HS-27A (cell line): ENCODE results near the gene RTP5.

Experiments used
- DNase-seq: peaks from one replicate; pipeline ENCODE4 v3.0.0-alpha.2; 2012; ENCODE audit warnings: low read depth, missing footprints

The RTP5 gene

DNA sequence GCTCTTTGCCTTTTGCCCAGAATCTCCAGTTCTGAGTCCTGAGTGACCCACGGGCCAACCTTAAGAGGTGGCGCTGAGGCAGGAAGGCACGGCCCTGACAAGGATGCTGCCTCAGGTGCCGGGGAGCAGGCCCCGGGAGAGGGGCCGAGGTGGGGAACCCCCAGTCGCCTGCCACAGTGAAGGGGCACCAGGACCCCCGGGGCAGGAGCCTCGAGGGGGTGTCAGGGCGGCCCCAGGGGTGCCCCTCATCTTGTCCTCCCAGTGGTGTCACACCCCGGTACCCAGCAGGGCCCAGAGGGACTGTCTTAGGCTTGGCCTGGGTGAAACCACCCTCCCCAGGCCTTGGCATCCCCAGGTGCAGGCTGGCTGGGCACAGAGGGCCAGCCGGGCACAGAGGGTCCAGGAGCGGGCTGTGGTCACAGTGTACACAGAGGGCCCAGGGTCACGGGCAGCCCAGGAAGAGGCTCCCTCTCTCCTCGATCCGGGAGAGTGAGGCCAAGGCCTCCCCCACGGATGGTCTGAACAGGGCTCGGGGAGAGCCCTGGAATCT is 11.9 kb upstream of the RTP5 start:
- no peak for DNase-seq

DNA sequence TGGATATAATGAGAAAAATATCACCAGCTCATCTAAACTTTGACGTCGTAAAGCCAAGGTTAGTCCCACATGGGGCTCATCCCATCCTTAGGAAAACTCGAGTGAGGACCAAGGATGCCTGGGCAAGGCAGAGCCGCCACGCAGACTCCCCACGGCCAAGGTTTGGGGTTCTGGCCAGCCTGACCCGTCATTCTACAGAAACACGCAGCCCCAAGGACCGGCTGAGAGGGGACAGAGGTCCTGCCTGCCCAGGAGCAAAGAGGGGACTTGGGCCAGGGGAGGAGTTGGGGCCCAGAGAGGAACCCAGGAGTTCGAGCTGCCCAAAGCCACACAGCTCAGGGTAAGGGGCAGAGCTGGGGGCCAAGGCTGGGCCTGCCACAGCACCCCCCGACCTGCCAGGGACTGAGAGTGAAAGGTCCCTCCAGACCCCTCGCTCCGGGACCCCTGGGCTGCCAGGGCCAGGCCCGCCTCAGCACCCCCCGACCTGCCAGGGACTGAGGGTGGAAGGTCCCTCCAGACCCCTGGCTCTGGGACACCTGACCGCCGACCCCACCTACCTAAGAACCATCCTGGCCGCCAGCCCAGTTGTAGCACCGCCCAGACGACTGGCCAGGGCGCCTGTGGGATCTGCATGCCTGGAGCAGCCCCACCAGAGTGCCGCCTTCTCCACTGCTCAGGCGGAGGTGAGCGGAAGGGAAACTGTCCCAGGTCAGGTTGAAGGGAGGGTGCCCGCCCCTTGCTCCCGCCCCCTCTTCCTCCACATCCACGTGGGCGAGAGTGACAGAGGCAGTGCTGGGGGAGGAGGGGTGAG is 11.1 kb upstream of the RTP5 start, which contains the start of gene PDCD1:
Gene PDCD1 (minus strand): TSS at position 689 of the 811 bp plus-strand sequence. CDS start 56 bp downstream, at position 633.
- DNase-seq: no peak

DNA sequence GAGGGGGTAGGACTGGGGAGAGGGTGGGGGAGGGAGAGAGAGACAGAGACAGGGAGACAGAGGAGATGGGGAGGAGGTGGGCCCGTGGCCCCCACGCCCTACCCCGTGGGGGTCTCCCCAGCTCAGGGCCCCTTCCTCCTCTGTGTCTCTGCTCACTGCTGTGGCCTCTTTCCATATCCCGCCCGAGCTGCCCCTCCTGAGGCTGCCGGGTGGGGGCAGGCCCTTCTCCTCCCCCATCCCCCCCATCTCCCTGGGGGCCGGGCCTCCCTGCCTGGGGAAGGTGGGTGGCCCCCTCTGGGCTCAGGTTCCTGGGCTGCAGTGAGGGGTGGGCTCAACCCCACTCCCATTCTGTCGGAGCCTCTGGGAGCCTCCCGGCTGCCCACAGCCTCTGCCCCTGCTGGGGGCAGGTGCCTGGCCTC is 10.5 kb upstream of the RTP5 start:
- DNase-seq: no peak

DNA sequence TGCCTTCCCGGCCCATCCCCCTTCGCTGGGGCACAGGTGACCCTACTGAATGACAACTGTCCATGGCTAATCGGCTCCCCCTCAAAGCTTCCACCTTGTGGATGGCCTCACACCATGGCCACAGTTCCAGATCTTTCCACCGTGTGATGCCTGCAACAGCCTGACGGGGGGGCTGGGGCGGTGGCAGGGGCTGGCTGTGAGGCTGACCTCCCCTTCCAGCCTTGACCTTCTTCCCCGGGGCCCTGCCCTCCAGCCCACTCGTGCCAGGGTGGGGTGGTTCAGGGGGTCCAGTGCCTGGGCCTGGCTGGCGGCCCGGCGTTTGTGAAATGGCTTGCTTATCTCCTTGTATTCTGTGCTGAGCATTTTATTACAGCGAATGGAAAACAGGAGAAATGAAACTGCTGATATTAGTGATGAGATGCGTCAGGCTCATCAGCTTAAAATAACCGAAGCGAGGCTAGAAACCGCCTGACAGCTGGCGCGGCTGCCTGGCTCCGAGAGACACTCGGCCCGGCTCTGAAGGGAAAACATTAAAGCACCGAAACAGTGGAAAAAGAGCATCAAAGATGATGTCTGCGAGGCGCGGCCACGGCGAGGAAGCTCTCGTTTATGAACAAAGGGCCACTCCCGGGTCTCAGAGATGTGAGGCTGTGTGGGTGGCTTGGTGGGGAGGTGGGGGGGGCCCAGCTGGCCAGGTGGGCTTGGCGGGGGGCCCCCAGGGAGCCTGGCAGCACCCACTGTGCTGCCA is 9.9 kb upstream of the RTP5 start:
- no peak for DNase-seq

DNA sequence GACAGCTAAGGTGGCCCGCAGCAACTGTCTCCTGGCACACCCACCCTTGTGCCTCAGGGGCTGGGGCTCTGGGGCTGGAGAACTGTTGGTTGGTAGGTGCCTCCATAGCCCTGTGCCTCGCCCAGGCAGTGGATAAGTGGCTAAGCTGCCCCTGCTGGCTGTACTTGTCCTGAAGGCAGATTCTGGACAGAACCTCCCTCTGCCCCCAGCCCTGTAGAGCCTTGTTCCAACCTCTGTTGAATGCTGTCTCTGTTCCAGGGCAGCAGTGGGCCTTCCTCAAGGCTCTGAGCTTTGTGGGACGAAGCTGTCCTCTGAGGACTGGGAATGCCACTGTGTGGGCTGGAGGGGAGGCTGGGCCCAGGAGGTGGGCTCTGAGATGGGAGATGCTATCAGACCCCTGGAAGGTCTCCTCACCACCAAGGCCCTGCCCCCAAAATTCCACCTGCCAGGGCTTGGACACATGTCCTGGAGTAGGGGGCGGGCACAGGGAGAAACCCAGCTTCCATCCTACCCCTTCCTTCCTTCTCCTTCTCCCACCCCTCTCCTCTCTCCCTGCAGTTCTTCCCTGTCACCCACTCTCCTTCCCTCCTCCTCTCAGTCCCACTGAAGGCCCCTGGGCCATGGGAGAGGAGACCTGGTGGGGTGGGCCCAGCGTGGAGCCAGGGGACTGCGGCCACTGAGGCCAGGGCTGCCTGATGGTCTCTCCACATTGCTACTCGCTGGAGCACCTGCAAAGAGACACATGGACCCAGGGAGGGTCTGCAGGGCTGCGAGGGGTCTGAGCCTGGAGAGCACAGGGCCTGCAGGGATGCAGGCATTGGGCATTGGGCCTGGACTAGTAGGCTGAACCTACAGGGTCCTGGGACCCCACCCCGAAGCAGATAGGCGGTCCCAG is 9.1 kb upstream of the RTP5 start:
- DNase-seq: no peak

DNA sequence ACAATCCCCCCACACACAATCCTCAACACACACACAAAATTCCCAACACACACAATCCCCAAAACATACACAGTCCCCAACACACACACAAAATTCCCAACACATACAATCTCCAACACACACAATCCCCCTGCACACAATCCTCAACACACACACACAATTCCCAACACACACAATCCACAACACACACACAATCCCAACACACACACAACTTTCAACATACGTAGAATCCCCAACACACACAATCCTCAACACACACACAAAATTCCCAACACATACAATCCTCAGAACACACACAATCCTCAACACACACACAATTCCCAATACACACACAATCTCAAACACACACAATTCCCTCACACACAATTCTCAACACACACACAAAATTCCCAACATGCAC is 8.3 kb upstream of the RTP5 start:
- no peak for DNase-seq

DNA sequence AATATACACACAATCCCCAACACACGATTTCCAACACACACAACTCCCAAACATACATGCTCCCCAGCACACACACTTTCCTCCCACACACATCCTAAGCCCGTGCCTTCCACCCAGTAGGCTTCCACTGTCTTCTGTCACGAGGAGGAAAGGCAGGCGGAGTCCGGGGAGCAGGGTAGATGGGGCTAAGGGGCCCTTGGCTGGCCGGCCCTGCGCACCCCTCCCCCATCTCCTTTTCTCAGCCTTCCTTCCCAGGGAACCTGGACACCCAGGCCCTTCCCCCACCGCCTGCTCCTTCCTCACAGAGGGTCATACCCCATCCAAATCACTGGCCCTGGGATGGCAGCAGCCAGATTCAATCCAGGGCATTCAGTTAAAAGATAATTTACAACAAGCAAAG is 7.4 kb upstream of the RTP5 start:
- no peak for DNase-seq

DNA sequence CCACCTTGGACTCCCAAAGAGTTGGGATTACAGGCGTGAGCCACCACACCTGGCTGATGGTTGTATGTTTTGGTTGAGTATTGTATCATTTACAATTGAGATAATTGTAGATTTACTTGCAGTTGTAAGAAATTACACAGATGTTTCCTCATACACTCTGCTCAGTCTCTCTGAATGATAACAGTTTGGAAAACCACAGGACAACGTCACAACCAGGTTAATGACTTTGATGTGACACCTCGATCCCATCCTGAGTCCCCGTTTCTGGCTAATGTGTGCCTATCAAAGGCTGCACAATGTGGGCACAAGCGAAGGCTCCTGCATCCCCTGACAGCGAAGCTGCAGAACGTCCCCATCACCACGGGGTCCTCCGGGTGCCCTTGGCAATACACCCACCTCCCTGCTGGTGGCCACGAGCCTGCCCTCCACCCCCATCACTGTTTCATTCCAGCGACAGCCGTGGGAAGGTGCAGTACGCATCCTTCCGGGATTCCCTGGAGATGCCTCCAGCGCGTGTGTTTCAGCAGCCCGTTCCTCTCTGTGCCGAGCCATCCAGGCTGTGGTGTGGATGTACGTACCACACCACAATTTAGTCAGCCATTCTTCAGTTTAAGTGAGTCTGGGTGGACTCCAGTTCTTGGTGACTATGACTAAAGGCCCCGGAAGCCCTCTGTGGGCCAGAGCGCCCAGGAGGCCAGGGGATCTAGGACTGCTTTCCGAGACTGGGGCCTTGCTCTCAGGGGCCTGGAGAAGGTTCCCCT is 6.6 kb upstream of the RTP5 start:
- DNase-seq: no peak

DNA sequence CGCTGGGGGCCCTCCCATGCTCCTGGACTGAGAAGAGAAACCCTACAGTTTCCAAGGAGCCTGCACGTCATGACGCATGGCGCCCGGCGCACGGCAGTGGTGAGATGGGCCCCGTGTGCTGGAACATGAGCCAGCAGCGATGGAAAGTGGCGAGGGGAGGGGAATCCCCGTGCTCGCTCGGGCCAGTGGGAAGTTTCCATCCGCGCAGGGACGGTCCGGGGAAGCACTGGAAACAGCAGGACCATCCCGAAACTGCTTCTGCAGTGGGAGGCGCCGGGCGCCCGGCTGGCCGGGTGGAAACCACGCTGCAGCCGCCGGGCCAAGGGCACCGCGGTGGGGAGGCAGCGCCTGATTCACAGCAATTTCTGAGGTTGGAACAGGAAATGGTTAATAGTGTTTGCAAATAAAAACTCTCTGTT is 6.0 kb upstream of the RTP5 start:
- DNase-seq: no peak

DNA sequence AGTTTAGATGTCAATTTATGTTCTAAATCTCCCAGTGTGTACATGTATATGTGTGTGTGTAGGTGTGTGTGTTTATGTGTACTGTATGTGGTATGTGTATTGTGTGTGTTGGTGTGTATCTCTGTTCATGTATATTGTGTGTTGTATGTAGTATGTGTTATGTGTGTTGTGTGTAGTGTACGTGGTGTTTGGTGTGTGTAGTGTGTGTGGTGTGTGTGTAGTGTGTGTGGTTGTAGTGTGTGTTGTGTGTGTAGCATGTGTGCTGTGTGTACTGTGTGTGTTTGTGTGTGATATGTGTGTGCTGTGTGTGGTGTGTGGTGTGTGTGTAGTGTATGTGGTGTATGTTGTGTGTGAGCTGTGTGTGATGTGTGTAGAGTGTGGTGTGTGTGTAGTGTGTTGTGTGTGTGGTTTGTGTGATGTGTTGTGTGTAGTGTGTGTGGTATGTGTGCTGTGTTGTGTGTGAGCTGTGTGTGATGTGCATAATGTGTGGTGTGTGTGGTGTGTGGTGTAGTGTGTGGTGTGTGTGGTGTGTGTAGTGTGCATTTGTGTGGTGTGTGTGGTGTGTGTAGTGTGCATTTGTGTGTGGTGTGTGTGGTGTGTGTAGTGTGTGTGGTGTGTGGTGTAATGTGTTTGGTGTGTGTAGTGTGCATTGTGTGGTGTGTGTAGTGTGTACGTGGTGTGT is 5.2 kb upstream of the RTP5 start:
- DNase-seq: no peak

DNA sequence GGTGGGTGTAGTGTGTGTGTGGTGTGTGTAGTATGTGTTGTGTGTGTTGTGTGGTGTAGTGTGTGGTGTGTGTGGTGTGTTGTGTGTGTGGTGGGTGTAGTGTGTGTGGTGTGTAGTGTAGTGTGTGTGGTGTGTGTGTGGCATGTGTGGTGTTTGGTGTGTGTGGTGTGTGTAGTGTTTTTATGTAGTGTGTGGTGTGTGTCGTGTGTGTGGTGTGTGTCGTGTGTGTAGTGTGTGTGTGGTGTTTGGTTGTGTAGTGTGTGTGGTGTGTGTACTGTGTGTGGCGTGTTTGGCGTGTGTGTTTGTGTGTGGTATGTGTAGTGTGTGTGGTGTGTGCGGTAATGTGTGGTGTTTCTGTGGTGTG is 4.7 kb upstream of the RTP5 start:
- no peak for DNase-seq

DNA sequence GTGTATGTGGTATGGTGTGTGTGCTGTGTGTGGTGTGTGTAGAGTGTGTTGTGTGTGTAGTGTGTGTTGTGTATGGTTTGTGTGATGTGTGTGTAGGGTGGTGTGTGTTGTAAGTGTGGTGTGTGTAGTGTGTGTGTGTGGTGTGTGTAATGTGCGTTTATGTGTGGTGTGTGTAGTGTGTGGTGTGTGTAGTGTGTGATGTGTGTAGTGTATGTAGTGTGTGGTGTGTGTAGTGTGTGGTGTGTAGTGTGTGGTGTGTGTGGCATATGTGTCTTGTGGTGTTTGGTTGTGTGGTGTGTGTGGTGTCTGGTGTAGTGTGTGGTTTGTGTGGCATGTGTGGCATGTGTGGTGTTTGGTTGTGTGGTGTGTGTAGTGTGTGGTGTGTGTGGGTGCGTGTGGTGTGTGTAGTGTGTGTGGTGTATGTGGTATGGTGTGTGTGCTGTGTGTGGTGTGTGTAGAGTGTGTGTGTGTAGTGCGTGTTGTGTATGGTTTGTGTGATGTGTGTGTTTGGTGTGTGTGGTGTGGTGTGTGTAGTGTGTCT is 4.0 kb upstream of the RTP5 start:
- no peak for DNase-seq

DNA sequence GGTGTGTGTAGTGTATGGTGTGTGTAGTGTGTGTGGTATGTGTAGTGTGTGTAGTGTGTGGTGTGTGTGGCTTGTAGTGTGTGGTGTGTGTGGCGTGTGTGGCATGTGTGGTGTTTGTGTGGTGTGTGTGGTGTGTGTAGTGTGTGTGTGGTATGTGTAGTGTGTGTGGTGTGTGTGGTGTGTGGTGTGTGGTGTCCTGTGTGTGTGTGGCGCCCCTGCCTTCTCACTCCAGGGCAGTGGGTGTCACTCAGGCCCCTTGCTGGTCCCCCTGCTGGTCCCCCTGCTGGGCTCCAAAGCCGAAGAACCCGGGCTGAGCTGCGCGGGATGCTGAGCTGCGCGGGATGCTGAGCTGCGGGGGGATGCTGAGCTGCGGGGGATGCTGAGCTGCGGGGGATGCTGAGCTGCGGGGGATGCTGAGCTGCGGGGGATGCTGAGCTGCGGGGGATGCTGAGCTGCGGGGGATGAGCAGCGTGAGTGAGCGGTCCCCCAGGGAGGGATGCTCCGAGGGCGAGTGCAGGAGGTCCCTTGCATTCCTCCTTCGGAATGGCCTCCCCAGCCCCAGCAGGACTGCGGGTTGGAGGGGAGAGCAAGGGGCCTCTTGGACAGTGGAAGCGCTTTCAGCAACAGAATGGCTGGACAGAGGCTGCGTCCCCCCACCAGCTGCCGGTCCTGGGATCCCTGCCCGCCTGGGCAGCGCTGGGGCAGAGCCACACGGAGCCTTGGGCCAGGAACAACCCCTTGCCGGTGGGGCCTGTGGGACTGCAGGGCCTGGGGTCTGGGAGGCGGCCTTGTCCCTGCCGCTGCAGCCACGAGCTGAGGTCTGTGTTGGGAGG is 3.4 kb upstream of the RTP5 start:
- no peak for DNase-seq

DNA sequence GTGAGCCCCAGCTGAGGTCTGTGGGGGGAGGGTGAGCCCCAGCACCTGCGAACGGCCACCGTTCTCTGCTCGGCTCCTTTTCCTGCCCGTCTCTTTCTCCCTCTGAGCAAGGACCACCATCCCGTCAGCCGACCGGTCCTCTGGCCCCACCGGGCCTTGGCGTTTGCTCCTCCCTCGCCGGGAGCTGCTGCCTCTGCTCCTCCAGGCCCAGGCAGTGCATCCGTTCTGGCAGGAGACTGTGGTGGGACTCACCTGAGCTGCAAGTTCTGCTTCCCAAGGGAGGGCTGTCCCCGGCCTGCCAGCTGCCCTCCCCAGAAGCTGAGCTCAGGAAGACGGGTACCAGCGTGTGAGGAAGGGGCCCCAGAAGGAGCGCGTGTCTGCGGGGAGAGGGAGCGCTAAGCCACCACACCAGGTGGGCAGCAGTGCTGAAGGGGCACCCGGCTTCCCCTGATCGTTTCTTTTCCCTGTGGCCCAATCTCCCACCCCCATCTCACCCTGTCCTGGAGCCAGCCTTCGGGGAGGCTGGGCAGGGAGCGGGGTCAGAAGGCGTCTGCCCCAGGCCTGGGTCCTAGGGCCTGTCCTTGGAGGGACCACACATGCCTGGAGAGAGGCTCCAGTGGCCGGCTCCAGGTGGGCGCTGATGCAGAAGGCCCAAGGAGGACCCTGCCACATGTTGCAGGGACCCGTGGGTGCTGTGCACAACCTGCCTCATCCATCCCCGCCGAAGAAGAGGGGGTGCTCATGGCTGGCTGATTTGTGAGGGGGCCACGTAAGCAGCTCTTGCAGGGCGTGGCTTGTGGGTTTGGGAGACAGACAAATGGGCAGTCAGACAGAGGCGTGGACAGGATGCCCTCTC is 2.5 kb upstream of the RTP5 start:
- DNase-seq: no peak

DNA sequence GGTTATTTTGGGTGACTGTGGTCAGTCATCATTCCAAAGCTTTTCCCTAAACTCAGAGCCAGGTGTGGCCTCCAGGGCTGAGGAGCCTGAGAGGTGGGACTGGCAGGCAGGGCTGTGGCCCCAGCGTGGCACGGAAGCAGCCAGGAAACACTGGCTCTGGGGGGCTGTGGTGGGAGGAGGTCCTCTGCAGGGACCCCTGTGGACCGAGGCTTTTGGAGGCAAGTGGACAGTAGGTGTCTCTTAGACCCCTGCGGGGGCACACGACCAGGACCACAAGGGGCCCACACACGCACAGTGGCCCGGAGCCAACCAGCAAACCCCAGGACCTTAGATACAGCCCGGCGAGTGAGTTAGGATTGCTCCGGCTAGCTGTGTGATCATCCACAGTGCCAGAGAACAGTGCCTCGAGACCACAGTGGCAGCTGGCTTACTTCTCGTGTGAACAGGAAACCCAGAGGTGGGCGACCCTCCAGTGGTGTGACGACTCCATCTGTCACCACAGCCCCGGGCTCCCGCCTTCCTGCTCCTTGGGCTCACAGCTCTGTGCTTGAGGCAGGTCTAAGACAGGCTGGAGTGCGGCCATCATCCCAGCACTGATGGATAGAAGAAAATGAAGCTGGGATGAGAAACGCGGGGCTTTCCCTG is 1.6 kb upstream of the RTP5 start:
- no peak for DNase-seq

DNA sequence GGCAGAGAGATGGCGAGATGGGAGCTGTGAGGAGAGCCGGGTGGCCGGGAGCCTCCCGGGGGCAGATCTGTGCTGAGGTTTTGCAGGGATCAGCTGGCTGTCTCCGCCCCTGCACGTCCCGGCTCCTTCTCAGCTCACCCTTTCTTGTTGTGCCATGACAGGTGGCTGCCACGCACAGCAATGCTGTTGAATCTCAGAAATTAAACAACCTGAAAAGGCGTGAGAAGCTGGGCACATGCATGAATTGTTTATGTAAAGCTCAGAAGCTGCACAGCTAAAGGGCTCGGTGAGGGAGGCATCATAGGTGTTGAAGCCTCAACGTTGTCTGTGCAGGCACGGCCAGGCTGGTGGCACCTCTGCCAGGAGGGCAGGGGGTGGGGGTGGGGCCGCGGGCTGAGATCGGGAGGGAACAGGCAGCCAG is 858 bp upstream of the RTP5 start:
- DNase-seq: no peak

DNA sequence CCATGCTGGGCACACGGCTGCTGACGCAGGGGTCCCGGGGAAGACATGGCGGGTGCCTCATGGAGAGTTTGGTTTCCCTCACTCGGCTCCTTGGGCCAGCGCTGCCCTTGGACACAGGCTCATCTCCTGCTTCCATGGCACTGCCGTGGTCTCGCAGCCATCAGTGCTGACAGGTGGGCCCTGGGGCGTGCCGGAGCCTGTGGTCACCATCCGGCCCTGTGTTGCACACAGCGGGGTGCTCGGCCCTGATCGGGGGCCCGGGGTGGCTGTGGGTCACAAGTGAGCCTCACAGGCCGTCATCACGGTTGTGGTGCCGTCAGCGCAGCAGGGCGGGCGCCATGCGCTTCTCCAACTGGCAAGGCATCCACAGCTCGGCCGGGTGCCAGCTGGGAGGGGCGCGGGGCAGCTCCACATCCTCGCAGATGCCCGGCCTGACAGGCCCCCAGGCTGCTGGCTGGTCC is 582 bp downstream of the RTP5 start:
- DNase-seq: no peak
